Middle frontal gyrus (tissue), 1 donor: ENCODE data around the gene FOXP1.
"Not testable (repeated sequence)": the region's sequence is repeated elsewhere in the genome, so short reads cannot be mapped to it uniquely, and the experiment has no call there.

ENCODE experiments used
- DNase-seq: peaks from one replicate; pipeline ENCODE4 v3.0.0-alpha.2; 2015; ENCODE audit warnings: low spot score; ENCODE audit errors: extremely low spot score

Gene FOXP1

GRCh38 chr3:70990723-70991122 is 592.8 kb downstream of the FOXP1 start:
- no peak for DNase-seq

DNA sequence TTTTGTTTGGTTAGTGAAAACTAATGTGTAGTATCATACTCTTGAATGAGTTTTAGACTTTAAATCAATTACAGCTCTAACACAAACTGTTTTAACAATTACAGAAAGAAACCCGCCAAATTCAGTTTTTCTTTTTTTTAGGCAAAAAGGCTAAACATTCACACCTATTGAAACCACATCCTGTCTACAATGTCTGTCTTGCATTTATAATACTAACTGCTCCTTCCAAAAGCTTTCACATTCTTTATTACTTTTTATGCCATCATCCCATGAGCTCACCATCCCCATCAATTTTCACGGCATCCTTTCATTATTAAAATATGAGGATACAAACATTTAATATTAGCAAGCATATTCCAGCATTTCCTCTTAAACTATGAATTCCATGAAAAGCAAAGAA is 593.3 kb downstream of the FOXP1 start:
- no peak for DNase-seq

GRCh38 chr3:70989174-70989573 is 594.4 kb downstream of the FOXP1 start:
- DNase-seq: no peak

GRCh38 chr3:70988111-70988510 is 595.4 kb downstream of the FOXP1 start:
- DNase-seq: no peak

DNA sequence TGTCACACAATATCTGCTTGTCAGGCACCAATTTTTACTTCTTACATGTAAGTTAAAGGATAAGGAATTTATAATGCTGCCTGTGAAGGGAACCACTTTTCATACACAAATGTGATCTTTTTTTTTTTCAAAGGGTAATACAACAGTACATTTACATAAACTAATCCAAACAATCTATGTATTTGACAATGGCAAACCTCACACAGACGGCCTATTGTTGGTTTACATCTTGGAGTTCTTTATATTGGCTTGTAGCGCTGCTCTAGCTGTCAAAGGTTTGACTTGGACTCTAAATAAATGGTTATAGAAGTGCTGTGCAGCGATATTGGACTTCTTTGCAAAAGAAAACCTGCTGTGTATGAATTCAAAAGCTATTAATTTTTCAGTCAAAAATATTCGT is 598.0 kb downstream of the FOXP1 start:
- no peak for DNase-seq

- no peak for DNase-seq
Measured at GRCh38 chr3:70984776-70985482, 598.6 kb downstream of the FOXP1 start.

GRCh38 chr3:70982700-70983140 is 600.8 kb downstream of the FOXP1 start:
- DNase-seq: no peak

DNA sequence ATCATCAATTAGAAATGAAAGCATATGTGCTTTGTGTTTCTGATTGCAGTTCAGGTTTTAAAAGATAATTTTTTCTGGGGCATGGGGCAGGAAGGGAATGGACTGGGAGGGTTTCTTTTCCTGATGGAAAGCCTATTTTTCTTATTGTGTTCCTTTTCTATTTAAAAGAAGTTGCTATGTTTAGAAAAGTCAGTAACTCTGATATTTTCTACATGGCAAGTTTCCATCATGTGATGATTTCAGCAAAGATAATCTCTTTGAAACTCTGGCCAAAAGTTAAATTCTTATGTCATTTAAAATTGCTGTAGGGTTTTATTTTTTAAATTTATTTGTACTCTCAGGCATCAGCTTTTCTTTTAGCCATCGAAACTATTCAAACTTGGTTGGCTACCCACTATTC is 601.2 kb downstream of the FOXP1 start:
- DNase-seq: no peak

DNA sequence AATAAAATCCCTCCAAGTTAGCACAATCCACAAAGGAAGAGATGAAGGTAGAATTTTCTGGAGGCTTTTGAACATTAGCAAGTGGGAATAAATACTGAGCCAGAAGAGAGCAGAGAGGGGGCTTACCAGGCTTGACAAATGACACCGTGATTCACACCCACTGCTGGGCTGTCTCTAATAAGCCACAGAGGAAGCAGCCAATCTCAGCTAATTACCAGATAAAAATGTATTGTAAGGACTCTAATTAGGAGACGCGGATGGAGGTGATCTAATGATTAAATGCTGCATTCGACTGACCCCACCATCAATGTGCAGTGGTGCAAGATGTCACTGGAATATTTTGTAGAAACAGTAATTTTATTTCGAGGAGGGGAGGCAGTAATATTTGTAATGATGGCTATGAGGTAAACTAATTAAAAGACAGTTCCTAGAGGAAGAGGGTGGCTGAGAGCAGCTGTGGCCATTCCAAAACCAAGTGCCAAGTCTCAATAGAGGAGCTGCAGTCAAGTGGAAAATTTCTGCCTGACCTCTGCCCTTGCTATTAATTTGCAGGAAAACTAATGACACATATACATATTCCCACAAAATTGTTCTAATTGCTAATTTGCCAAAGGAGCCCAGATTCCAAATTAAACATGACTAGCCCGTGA is 602.2 kb downstream of the FOXP1 start:
- DNase-seq: no peak

- no peak for DNase-seq
Measured at GRCh38 chr3:70980646-70981170, 602.8 kb downstream of the FOXP1 start.

DNA sequence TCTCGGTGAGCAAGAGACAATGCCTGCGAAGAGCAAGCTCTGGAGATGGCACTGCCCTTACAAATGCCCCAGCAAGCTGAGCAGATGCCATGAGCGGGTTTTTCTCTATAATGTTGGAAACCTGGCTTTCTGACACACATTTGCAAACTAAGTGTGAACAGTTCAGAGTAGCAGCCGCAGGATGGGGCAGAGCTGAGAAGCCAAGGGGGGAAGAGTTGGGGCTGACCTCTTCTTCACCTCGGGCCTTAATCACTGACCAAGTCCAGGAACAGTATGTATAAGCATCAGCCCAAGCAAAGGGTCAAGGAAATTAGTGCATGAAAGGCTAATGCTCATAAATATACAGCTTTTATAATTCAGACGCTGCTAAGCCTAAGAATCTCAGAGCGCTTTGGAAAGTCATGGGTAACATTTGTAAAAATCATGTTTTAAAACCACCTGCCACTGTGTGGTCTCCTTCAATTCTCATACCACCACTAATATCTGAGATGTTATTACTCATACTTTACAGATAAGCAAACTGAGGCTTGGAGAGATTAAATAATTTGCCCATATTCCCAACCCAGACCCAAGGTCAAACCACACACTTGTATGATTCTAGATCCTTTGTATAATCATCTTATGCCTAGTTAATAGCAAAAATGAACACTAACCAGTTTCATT is 603.4 kb downstream of the FOXP1 start:
- no peak for DNase-seq

DNA sequence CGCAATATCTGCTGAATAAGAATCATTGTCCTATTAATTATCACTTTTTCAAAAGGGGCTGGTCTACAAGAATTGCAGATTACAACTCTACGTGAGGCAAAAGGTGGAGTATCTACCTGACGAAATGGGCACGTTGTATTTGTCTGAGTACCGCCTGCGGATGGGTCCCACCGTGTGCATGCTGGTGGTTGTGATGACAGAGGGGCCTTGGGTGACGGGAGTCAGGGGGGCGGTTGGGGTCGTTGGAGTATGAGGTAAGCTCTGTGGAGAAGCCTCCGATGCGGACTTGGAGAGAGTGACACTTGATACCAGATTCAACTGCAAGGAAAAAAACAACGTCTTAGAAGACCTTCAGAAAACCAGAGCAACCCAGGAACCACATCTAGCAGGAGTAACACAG is 605.8 kb downstream of the FOXP1 start:
- no peak for DNase-seq

DNA sequence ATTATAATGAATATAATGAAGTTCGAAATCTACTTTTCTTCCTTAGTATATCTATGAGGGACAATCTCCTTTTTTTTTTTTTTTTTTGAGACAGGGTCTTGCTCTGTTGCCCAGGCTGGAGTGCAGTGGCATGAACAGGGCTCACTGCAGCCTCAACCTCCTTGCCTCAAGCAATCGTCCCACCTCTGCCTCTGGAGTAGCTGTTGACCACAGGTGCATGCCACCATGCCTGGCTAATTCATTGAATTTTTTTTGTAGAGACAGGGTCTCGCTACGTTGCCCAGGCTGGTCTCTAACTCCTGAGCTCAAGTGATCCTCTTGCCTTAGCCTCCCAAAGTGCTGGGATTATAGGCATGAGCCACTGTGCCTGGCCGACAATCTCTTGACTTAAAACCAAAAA is 607.5 kb downstream of the FOXP1 start:
- not testable (repeated sequence) for DNase-seq

- DNase-seq: no peak
Measured at GRCh38 chr3:70974747-70975146, 608.8 kb downstream of the FOXP1 start.

DNA sequence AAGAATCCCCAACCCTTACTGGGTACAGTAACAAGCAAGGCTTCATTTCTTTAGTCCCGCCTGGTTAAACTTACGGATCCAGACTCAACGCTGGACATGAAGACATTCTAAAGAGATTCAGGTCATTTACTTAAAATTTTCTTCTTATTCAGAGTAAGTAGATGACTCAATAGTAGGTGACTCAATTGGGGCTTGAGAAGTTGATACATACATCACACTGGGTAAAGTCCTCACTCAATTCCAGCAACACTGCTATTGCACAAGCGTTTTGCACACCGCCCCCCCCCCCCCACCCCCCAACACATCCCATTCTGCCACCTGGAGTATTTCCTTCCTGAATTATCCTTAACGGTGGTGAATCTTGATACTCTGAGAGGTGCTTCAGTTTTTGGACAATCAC is 610.0 kb downstream of the FOXP1 start:
- DNase-seq: no peak

GRCh38 chr3:70972855-70973254 is 610.7 kb downstream of the FOXP1 start:
- no peak for DNase-seq

DNA sequence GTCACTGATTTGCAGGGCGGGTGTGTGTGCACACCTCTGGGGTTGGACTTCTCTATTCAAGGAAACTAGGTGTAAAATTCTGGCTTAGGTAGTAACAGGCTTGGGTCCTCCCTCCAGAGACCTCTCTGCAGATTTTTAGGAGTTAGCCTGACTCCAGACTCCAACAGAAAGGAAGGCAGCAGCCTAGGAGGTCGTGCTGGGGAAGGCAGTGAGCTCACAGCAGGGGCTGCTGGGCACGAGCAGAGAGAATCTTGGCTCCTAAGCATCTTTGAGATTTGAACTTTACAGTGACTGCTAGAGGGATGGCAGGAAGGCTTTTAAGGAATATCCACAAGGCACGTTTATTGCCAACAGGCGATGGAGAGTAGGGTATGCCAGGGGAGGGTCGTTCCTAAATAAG is 612.6 kb downstream of the FOXP1 start:
- DNase-seq: no peak

DNA sequence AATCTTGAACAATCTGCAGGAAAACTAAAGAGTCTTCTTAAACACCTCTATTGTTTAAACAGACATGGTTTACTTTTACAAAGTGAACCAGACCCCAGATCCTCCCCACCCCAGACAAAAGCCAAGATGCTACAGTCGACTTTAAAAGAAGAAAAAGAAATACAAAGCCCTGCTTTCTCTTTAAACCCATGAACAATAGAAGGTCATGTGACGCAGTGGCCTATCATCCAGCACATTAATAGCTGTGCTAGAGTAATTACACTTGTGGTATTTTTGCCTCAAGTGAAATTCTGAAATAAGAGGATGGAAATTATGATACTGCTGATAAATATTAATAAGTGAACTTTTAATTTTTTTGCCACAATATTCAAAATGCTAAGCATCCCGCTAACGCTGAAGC is 613.4 kb downstream of the FOXP1 start:
- DNase-seq: no peak

DNA sequence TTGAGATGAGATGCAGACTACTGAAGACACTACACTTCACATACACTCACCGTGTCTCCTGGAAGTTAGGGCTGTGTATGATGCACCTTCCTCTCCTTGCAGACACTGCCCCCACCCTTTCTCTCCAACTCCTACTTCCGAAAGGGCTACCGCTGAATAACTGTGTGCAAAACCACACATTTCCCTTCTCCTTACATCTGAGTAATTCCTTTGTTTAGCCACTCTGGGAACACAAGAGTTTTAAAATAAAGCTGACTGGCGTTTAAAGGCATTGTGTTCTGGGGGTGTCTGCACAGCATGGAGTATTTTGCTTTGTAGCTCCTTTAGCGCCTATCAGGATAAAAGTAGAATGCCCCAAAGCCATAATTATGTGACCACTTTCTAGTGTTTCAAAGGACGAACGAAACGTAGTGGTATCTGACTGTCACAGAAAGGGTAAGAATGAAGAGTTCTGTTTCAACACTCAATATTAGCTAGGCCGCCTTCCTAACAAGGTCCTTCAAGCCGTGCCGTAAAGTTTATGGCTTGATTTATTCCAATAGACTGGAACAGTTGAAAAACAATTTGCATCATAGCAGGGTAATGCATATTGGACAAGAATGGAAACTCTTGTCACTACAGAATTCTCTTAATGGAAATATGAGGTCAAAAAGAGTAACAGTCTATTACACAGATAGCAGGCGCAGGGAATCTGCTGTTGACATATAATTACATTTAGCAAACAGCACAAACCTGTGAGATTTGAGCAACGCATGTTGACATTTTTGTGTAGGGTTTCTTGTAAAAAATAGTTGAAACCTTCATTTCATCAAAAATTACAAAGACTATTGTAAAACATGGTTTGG is 619.9 kb downstream of the FOXP1 start:
- no peak for DNase-seq

GRCh38 chr3:70959506-70960291 is 623.8 kb downstream of the FOXP1 start:
- no peak for DNase-seq
